Measurements from ENCODE around the gene RTL10.

The RTL10 gene

GRCh38 chr22:19854778-19855503 is at the start of gene RTL10, which contains the start of gene GNB1L:
Gene RTL10 (minus strand): TSS chr22:19854874. CDS start chr22:19852261, 2,613 bp downstream.
Gene GNB1L (minus strand): TSS chr22:19854874. CDS start chr22:19821355, 33,519 bp downstream.
- peak; percentile 96 for DNase-seq

GRCh38 chr22:19904174-19904856 is 49.6 kb upstream of the RTL10 start:
- no peak for DNase-seq

GRCh38 chr22:19903513-19903912 is 48.8 kb upstream of the RTL10 start:
- DNase-seq: no peak

GRCh38 chr22:19903031-19903430 is 48.4 kb upstream of the RTL10 start:
- DNase-seq: no peak

GRCh38 chr22:19902245-19902715 is 47.6 kb upstream of the RTL10 start:
- no peak for DNase-seq

- DNase-seq: no peak
Observed at GRCh38 chr22:19901577-19902244, 47.0 kb upstream of the RTL10 start.

- DNase-seq: no peak
Observed at GRCh38 chr22:19900707-19901436, 46.2 kb upstream of the RTL10 start.

GRCh38 chr22:19898831-19899567 is 44.3 kb upstream of the RTL10 start:
- DNase-seq: no peak

- no peak for DNase-seq
Observed at GRCh38 chr22:19898145-19898544, 43.5 kb upstream of the RTL10 start.

- DNase-seq: no peak
Observed at GRCh38 chr22:19897726-19898125, 43.1 kb upstream of the RTL10 start.

GRCh38 chr22:19896665-19897355 is 42.1 kb upstream of the RTL10 start:
- peak; percentile 30 for DNase-seq

- DNase-seq: no peak
Observed at GRCh38 chr22:19895160-19895849, 40.6 kb upstream of the RTL10 start.

GRCh38 chr22:19893363-19893762 is 38.7 kb upstream of the RTL10 start:
- DNase-seq: no peak

- DNase-seq: no peak
Observed at GRCh38 chr22:19892925-19893324, 38.3 kb upstream of the RTL10 start.

GRCh38 chr22:19892257-19892879 is 37.7 kb upstream of the RTL10 start:
- peak; percentile 71 for DNase-seq

- peak; percentile 89 for DNase-seq
Observed at GRCh38 chr22:19891317-19892256, 36.9 kb upstream of the RTL10 start.

GRCh38 chr22:19890502-19891316 is 36.0 kb upstream of the RTL10 start:
- no peak for DNase-seq

- DNase-seq: peak; percentile 39
Observed at GRCh38 chr22:19889951-19890350, 35.3 kb upstream of the RTL10 start.

Measured in activated naive CD4-positive, alpha-beta T cell treated with anti-CD3 and anti-CD28 coated beads, Interleukin-2, amount 50 U/mL, for 16 hours (primary cell).